A673 (cell line): ENCODE measurements around the gene RABGAP1L.

ENCODE experiments used
- CTCF ChIP-seq: fragments of 300-800, 200-600 bp; sonication (generic); conservative IDR thresholded peaks from 2 replicates; pipeline ENCODE4 v1.5.1; 2017; ENCODE audit warnings: low read depth, mild to moderate bottlenecking, antibody characterized with exemption, low read length, moderate library complexity, mixed read lengths
- EZH2 ChIP-seq: fragments of 200-600 bp; sonication (generic); IDR thresholded peaks from 2 replicates; pipeline ENCODE4 v1.6.1; 2017; ENCODE audit warnings: borderline replicate concordance, low read depth, mild to moderate bottlenecking, mixed read lengths, antibody characterized with exemption, low read length; ENCODE audit not compliant: poor library complexity, severe bottlenecking

- no peak for TF ChIP-seq CTCF
- no peak for TF ChIP-seq EZH2
Measured at GRCh38 chr1:174415506-174415905, 256.2 kb downstream of the RABGAP1L start.
